HG03066 (cell line): ENCODE results near the gene GAK.
"Not testable (repeated sequence)": the region's sequence is repeated elsewhere in the genome, so short reads cannot be mapped to it uniquely, and the experiment has no call there.

ENCODE experiments used
- ATAC-seq: cut with Tn5 transposase; IDR thresholded peaks from one replicate; pipeline ENCODE4 v1.9.1; 2021; ENCODE audit warnings: low read depth; ENCODE audit not compliant: unreplicated experiment

GAK gene

GRCh38 chr4:930028-930551 lies 2.0 kb downstream of the GAK start:
- no peak for ATAC-seq

- ATAC-seq: no peak
Observed at GRCh38 chr4:929096-929765, 2.9 kb downstream of the GAK start.

GRCh38 chr4:927566-927965 lies 4.5 kb downstream of the GAK start:
- not testable (repeated sequence) for ATAC-seq

- no peak for ATAC-seq
Observed at GRCh38 chr4:926538-926937, 5.6 kb downstream of the GAK start.

- no peak for ATAC-seq
Observed at GRCh38 chr4:925771-926500, 6.2 kb downstream of the GAK start.

- ATAC-seq: no peak
Observed at GRCh38 chr4:925171-925570, 6.9 kb downstream of the GAK start.

GRCh38 chr4:924107-925096 lies 7.7 kb downstream of the GAK start:
- ATAC-seq: no peak

- no peak for ATAC-seq
Observed at GRCh38 chr4:921830-922331, 10.2 kb downstream of the GAK start.

GRCh38 chr4:919004-919680 lies 13.0 kb downstream of the GAK start:
- ATAC-seq: not testable (repeated sequence)

GRCh38 chr4:918591-918990 lies 13.5 kb downstream of the GAK start:
- not testable (repeated sequence) for ATAC-seq

- no peak for ATAC-seq
Observed at GRCh38 chr4:917992-918391, 14.1 kb downstream of the GAK start.

- ATAC-seq: no peak
Observed at GRCh38 chr4:917466-917865, 14.7 kb downstream of the GAK start.

GRCh38 chr4:915595-915994 lies 16.5 kb downstream of the GAK start:
- ATAC-seq: no peak

GRCh38 chr4:915041-915474 lies 17.1 kb downstream of the GAK start:
- no peak for ATAC-seq

GRCh38 chr4:914531-914930 lies 17.6 kb downstream of the GAK start:
- no peak for ATAC-seq

- ATAC-seq: no peak
Observed at GRCh38 chr4:913280-913618, 18.9 kb downstream of the GAK start.

GRCh38 chr4:912548-913279 lies 19.4 kb downstream of the GAK start:
- no peak for ATAC-seq

- no peak for ATAC-seq
Observed at GRCh38 chr4:911871-912490, 20.1 kb downstream of the GAK start.

- no peak for ATAC-seq
Observed at GRCh38 chr4:911221-911751, 20.8 kb downstream of the GAK start.
